Hypothalamus (tissue), 51 donors: Measurements from ENCODE around the gene ARPP19.
"Not testable (repeated sequence)": the region's sequence is repeated elsewhere in the genome, so short reads cannot be mapped to it uniquely, and the experiment has no call there.

Source experiments
- DNase-seq, 51 donors: peaks; one replicate each; lab custom pipeline; 2025; lab: John Stamatoyannopoulos, UW

ARPP19 gene

GRCh38 chr15:52518487-52519371 lies 50.1 kb downstream of the ARPP19 start:
- DNase-seq, result no peak

- DNase-seq, result no peak
Measured at GRCh38 chr15:52517014-52517413, 51.8 kb downstream of the ARPP19 start.

- no peak for DNase-seq
Measured at GRCh38 chr15:52515343-52515742, 53.5 kb downstream of the ARPP19 start.

GRCh38 chr15:52514482-52514881 lies 54.3 kb downstream of the ARPP19 start:
- DNase-seq, result no peak

GRCh38 chr15:52512869-52513268 lies 56.0 kb downstream of the ARPP19 start:
- DNase-seq, result not testable (repeated sequence)

- no peak for DNase-seq
Measured at GRCh38 chr15:52511084-52511483, 57.7 kb downstream of the ARPP19 start.

- DNase-seq, result peak in 2 of 51 donors; percentile 38 to 45
Measured at GRCh38 chr15:52509500-52510245, 59.2 kb downstream of the ARPP19 start.

GRCh38 chr15:52506549-52506948 lies 62.3 kb downstream of the ARPP19 start:
- no peak for DNase-seq

- no peak for DNase-seq
Measured at GRCh38 chr15:52505151-52505550, 63.7 kb downstream of the ARPP19 start.

GRCh38 chr15:52503788-52504496 lies 64.9 kb downstream of the ARPP19 start:
- no peak for DNase-seq

GRCh38 chr15:52502608-52503007 lies 66.2 kb downstream of the ARPP19 start:
- no peak for DNase-seq

GRCh38 chr15:52499506-52499905 lies 69.3 kb downstream of the ARPP19 start:
- DNase-seq, result peak in 1 of 51 donors; percentile 32

GRCh38 chr15:52498706-52499105 lies 70.1 kb downstream of the ARPP19 start:
- DNase-seq, result no peak
